Stimulated activated CD8-positive, alpha-beta memory T cell treated with anti-CD3 and anti-CD28 coated beads, Interleukin-4, amount 100 ng/mL, for 4 hours (primary cell): Measurements from ENCODE around the gene NKD2.
"Not testable (repeated sequence)": the region's sequence is repeated elsewhere in the genome, so short reads cannot be mapped to it uniquely, and the experiment has no call there.

Experiments
- DNase-seq, 2 donors: peaks; one replicate each; pipeline ENCODE4 v3.0.0-alpha.2; 2020; ENCODE audit warnings: low read depth in 2 of 2, low spot score in 1 of 2

The NKD2 gene

GRCh38 chr5:1068895-1069719, 60.5 kb downstream of the NKD2 start:
- no peak for DNase-seq

GRCh38 chr5:1069720-1070088, 61.1 kb downstream of the NKD2 start:
- DNase-seq: no peak

GRCh38 chr5:1073239-1074102, 64.9 kb downstream of the NKD2 start:
- no peak for DNase-seq

DNA sequence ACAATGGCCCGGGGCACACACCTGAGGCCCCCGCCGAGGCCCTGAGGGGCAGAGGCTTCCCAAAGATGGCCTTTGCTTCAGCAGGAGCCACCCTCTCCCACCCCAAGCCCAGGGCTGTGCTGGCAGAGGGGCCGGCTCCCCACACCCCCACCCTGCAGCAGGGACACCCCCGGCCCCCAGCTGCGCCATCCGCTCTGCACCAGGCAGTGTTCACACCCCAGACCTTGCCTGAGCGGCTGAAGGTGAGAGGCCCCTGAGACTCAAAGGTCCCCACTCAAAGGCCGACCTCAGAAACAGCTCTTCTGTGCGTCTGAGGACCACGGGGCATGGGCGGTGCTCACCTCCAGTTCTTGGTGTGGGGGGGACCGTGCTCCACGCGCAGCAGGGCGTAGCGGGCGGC, 65.6 kb downstream of the NKD2 start:
- DNase-seq: no peak

DNA sequence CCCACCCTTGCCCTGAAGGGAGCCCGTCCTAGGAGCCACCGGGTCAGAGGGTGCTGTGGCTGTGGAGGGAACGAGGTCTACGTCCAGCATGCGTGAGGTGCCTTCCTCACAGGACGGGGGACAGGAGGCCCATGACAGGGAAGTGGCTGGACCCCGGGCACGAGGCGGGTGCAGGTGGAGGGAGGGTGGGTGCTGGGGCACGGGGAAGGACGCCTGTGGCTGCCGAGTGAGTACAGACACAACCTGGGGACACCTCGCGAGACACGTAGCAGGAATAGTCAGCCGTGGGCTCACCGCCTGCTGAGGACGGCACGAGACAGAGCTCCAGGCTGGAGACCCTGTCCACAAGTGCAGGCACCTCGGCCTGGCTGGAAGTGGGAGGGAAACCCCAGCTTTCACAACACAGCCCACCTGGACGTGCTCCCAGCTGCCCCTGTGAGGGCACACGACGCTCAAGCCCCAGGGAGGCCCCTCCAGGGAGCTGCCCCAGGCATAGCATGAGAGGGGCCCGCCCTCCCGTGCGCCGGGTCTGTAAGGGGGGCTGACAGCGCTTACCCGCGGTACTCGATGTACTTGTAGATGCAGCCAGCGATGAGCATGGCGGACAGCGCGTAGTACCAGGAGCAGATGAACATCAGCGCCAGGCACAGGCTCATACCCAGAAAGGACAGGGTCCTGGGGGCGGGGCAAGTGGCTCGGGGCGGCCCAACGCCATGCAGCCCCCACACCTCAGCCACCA, 66.4 kb downstream of the NKD2 start:
- no peak for DNase-seq

GRCh38 chr5:1075555-1075881, 66.9 kb downstream of the NKD2 start:
- no peak for DNase-seq

DNA sequence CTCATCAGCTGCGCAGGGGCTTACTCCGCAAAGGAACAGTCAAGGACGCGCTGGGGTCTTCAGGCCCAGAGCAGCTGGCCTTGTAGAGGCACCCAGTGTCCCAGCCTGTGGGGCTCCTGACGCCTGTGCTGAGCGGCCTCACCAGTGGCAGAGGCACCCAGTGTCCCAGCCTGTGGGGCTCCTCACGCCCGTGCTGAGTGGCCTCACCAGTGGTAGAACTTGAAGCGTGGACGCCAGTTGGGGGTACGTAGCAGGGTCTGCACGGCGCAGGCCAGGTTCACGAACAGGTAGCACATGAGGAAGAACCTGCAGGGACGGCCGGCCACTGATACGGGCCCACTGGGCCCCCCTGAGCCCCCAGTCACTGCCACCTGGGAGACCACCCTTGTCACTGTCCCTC, 67.3 kb downstream of the NKD2 start:
- DNase-seq: no peak

GRCh38 chr5:1076406-1076805, 67.8 kb downstream of the NKD2 start:
- no peak for DNase-seq

DNA sequence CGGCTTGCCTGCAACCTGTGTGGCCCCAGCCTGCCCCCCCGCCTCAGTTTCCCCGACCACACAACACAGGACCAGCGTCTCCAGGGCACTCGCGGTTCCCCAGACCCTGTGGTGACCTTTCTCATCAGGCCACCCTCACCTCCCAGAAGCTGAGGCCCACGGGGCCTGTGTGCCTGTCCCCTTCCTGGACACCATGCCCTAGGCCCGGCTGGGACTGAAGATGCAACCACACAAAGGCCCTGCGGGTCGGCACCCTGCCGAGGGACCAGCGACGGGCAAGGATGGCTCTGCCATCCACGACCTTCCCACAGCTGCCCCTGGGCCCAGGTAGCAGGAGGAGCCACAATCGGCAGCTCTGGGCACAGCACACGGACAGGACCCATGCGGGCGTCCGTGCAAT, 68.4 kb downstream of the NKD2 start:
- no peak for DNase-seq

DNA sequence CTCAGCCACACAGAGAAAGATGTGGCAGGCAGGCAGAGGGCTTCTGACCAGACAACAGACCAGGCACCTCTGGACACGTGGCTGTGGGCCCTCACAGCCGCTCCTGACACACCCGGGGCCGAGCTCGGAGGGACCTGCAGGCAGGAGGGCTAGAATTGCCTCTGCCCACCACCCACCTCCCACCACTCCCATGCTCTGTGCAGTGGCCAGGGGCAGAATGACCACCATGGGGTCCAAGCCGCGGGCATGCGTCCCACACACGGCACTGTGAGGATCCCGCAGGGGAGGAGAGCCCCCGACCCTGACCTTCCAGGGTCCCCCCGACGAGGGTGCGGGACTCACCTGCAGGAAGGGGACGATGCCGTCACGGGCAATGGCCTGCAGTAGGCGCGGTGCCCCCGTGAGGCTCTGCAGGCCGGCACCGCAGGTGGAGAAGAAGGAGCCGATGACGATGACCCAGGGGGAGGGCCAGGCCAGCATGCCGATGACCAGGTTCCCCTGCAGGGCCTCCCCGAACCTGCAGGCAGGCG, 69.0 kb downstream of the NKD2 start:
- DNase-seq: no peak

DNA sequence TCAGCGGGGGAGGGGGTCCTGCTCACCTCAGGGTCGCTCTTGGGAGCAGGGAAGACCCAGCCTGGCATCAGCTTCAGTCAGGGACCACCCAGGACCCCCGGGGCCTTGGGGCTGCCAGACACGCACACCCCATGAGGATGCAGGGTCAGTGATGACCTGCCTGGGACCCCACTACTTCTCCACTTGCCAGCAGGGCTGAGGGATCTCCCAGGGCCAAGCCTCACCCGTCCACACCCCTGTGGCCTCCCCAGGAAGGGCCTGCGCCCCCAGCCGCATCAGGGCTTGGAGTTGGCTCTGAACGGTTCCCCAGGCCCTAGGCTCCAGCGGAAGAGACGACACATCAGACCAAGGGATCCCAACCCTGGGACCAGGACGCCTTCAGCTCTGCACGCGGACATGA, 69.6 kb downstream of the NKD2 start:
- DNase-seq: no peak

- no peak for DNase-seq
These were observed 70.2 kb downstream of the NKD2 start for GRCh38 chr5:1078851-1079250.

DNA sequence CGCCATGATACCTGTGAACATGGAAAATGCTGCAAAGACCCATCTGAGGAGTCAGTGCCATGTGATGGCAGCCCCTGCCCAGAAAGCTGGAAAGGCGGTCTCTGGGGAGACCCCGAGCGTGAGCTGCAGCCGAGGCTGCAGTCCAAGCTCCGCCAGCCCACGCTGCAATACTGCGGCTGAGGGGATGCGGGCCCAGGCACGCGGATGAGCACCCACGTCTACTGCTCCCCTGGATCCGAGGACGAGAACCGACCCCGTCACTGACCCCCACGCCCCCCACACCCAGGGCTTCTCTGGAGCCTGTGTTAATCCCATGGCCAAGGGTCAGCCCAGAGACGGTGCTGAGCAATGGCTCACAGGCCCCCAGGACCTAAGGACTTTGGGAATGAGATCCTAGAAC, 70.9 kb downstream of the NKD2 start:
- no peak for DNase-seq

DNA sequence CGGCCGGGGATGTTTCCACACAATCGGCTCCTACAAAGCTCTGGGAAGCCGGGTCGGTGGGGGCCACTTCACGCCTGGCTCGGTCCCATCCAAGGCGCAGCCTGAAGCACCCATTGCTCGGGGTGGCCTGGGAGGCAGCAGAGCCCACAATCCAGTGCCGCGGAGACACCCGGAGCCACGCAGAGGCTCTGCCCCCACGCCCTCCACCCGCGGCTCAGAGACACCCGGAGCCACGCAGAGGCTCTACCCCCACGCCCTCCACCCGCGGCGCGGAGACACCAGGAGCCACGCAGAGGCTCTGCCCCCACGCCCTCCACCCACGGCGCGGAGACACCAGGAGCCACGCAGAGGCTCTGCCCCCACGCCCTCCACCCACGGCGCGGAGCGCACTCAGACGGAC, 71.4 kb downstream of the NKD2 start:
- DNase-seq: no peak

DNA sequence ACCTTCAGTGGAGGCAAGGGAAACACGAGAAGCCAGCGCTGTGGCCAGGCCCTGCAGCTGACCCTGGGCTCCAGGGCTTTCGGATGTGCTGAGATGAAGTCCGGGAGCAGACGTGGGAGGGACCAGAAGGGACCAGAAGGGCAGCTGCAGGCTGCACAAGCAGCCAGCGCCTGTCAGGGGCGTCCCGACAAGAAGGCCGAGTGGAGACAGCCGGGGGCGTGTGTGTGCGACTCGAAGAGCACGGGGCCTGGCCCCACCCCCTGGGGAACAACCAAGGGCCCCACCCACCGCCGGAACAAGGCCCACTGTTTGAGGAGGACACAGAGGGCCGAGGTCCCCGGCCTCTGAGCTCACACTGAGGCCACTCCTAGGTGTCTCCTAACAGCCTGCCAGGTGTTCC, 71.8 kb downstream of the NKD2 start:
- no peak for DNase-seq

DNA sequence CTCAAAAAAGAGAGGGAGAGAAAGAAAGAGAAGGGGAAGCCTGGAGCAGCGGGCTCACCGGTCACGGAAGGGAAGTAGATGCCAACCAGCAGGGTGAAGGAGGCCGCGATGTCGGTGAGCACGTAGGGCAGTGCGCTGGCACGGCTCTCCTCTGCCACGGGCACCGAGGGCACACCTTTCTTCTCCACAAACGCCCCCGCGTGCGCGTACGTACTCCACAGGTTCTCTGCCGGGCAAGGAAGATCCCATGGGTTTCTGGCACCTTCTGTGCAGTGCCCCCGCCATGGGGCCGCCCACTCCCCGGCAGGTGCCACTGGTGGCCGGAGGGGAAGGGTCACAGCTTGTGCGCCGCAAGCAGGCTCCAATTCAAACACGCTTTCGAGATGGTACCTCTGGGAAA, 72.9 kb downstream of the NKD2 start:
- no peak for DNase-seq

GRCh38 chr5:1083026-1083425, 74.4 kb downstream of the NKD2 start:
- DNase-seq: not testable (repeated sequence)

GRCh38 chr5:1083823-1084605, 75.4 kb downstream of the NKD2 start:
- no peak for DNase-seq

- DNase-seq: no peak
These were observed 76.8 kb downstream of the NKD2 start for GRCh38 chr5:1085391-1085790.

DNA sequence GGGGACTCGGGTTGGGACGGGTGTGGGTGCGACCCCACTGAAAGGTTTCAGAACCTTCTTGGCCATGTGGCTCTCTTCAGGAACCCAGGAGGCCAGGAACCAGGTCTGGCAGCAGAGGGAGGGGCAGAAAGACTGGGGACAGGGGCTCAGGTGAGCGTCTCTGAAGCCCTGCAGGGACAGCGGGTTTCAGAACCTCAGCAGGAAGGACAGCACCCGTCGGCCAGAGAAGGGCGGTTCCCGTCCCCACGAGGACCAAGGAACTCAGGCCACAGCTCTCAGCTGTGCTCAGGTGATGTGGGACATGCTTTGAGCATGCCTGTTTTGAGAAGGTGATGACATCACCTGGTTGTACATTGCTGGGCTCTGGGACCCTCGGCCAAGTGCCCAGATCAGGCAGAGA, 77.5 kb downstream of the NKD2 start:
- no peak for DNase-seq

- DNase-seq: no peak
These were observed 78.3 kb downstream of the NKD2 start for GRCh38 chr5:1086871-1087270.
